ENCODE data around the gene PLA2G4E.

The PLA2G4E gene

GRCh38 chr15:41952013-41952563 is 68.8 kb downstream of the PLA2G4E start:
- no peak for DNase-seq

- DNase-seq: no peak
Measured at GRCh38 chr15:41951571-41951970, 69.3 kb downstream of the PLA2G4E start.

- DNase-seq: no peak
Measured at GRCh38 chr15:41950489-41950888, 70.4 kb downstream of the PLA2G4E start.

- no peak for DNase-seq
Measured at GRCh38 chr15:41950127-41950483, 70.7 kb downstream of the PLA2G4E start.

GRCh38 chr15:41949401-41950126 is 71.3 kb downstream of the PLA2G4E start:
- no peak for DNase-seq

- no peak for DNase-seq
Measured at GRCh38 chr15:41948490-41948889, 72.4 kb downstream of the PLA2G4E start.

GRCh38 chr15:41946970-41947369 is 73.9 kb downstream of the PLA2G4E start:
- no peak for DNase-seq

- DNase-seq: no peak
Measured at GRCh38 chr15:41945731-41946130, 75.1 kb downstream of the PLA2G4E start.

- DNase-seq: no peak
Measured at GRCh38 chr15:41945221-41945620, 75.6 kb downstream of the PLA2G4E start.

- DNase-seq: no peak
Measured at GRCh38 chr15:41944313-41944940, 76.4 kb downstream of the PLA2G4E start.

- no peak for DNase-seq
Measured at GRCh38 chr15:41943543-41944312, 77.1 kb downstream of the PLA2G4E start.

GRCh38 chr15:41942886-41943285 is 78.0 kb downstream of the PLA2G4E start:
- no peak for DNase-seq

- DNase-seq: no peak
Measured at GRCh38 chr15:41941644-41942415, 79.0 kb downstream of the PLA2G4E start.

GRCh38 chr15:41940441-41940857 is 80.4 kb downstream of the PLA2G4E start:
- DNase-seq: peak; percentile 85

GRCh38 chr15:41939986-41940385 is 80.9 kb downstream of the PLA2G4E start:
- DNase-seq: no peak

- no peak for DNase-seq
Measured at GRCh38 chr15:41937568-41937923, 83.3 kb downstream of the PLA2G4E start.

GRCh38 chr15:41936649-41937567 is 83.9 kb downstream of the PLA2G4E start:
- peak; percentile 89 for DNase-seq

GRCh38 chr15:41936155-41936554 is 84.7 kb downstream of the PLA2G4E start:
- DNase-seq: no peak

- DNase-seq: peak; percentile 83
Measured at GRCh38 chr15:41935566-41936020, 85.2 kb downstream of the PLA2G4E start.

GRCh38 chr15:41934843-41935242 is 86.0 kb downstream of the PLA2G4E start:
- DNase-seq: peak; percentile 81

GRCh38 chr15:41933771-41934170 is 87.1 kb downstream of the PLA2G4E start:
- DNase-seq: no peak

GRCh38 chr15:41933326-41933725 is 87.5 kb downstream of the PLA2G4E start:
- no peak for DNase-seq

Data from activated CD4-positive, alpha-beta T cell treated with anti-CD3 and anti-CD28 coated beads, Interleukin-2, Interleukin-6, amounts not matched to agents 100 ng/mL and 50 ng/mL, durations not matched to agents 16 hours and 8 hours (primary cell).